GM21423 (cell line): ENCODE measurements around the gene TNS1.

ENCODE experiments used
- ATAC-seq: cut with Tn5 transposase; IDR thresholded peaks from one replicate; pipeline ENCODE4 v1.9.1; 2021; ENCODE audit warnings: mild to moderate bottlenecking, moderate library complexity; ENCODE audit not compliant: unreplicated experiment

The TNS1 gene

DNA sequence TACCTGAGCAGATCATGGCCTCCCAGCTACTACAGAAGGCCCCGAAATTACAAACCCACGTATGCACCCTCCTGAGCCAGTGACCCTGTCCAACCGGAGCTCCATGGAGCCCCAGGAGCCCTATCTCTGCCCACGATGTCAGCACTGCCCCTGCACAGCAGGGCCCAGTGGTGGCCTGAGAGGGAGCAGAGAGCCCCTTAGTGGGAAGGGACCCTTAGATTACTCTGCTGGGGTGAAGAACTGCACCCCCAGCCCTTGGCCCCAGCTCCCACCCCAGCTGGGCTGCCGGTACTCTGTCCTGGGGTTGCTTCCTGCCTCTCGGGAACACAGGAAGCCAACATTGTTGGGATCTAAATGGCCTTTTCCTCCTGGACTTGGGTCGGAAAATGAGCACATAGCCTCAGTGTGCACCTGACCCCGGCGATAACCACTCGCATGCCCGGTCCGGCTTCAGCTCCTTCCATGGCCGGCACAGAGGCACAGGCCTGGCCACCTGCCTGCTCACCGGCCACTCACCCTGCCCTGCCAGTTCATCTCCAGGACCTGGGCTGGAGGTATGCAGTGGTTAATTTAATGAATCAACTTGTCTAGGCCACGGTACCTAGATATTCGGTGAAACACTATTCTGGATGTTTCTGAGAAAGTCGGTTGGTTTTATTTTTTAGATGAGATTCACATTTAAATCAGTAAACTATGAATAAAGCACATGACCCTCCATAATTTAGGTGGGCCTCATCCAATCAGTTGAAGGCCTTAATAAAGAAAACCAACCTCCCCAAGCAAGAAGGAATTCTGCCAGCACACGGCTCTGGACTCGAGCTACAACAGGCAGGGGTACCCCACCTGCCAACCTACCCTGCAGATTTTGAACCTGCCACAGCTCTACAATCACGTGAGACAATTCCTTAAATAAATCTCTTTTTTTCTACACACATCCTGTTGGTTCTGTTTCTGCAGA, 19.2 kb downstream of the TNS1 start:
- ATAC-seq, result no peak

- no peak for ATAC-seq
These were observed 20.8 kb downstream of the TNS1 start for GRCh38 chr2:217981971-217982370.

DNA sequence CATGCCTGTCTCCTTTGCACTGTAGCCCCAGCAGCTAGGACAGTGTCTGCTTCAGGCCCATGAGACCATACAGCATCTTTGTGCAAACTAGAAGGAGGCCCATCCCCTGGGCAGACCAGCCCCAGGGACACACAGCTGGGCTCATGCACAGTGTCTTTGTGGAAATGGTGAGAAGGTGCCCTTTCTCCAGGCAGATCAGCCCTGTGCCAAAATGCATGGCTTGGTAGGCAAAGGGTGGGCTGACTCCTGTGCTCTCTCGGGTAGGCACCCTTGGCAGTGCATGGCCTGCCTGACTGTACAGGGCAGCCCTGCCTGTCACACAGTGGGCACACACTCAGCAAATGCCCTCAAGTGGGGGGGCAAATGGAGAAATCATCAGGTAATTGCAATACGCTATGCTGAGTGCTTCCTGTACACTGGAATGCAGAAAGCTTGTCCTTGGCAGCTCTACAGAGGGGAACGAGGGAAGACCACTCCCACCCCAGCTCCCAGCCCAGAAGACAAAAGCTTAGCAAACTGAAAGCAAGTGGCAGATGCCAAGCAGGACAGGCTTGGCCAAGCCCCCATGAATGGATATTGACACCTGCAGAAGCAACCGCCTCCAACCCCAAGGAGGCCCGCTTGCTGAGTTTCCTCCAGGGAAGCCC, 21.6 kb downstream of the TNS1 start:
- no peak for ATAC-seq

- ATAC-seq, result no peak
These were observed 22.2 kb downstream of the TNS1 start for GRCh38 chr2:217980591-217980990.

- ATAC-seq, result no peak
These were observed 22.8 kb downstream of the TNS1 start for GRCh38 chr2:217980036-217980435.

DNA sequence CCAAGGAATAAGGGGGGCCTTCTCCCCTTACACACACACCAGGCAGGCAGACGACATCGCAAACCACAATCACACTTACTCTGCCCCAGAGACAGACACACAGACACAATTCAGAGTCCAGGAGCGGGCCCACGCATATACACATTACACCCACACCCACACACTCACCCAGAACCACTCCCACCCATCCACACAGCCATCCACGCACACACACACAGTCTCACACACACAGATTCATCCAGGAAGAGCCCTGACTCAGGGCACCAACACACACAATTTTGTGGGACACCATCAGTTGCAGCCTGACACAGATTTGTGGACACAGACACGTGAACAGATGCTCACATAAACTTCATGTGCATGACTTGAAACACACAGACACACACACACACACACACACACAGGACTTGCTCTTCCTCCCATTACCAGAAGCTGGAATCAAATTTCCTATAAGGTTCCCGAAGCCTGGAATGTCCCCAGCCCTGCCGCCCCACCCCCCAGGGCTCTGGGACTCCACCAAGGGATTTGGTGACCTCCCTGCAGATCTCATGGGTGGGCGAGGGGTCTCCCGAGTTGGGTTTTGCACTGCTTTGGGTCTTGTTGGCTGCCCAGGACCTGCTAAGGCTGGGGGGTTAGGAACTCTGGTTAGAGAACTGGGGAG, 23.5 kb downstream of the TNS1 start:
- no peak for ATAC-seq

- ATAC-seq, result no peak
These were observed 24.2 kb downstream of the TNS1 start for GRCh38 chr2:217978536-217979150.

GRCh38 chr2:217977840-217978535, 24.8 kb downstream of the TNS1 start:
- no peak for ATAC-seq

DNA sequence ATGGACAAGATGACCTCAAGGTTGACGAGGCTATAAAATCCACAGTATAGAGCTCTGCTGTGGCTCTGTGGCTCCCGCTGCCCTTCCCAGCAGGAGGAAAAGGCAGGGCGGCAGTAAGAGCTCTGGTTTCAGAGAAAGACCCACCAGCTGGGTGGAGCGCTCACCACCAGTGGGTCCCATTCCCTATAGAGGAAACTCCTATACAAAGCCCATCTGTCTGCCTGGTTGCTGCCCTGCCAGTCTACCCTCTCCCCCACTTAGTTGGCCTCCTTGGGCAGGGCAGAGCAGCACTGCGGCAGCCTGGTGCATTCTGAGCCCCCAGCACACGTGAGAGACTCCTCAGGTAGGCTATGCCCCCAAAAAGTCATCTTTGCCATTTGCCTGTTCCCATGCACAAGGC, 26.5 kb downstream of the TNS1 start:
- ATAC-seq, result no peak

DNA sequence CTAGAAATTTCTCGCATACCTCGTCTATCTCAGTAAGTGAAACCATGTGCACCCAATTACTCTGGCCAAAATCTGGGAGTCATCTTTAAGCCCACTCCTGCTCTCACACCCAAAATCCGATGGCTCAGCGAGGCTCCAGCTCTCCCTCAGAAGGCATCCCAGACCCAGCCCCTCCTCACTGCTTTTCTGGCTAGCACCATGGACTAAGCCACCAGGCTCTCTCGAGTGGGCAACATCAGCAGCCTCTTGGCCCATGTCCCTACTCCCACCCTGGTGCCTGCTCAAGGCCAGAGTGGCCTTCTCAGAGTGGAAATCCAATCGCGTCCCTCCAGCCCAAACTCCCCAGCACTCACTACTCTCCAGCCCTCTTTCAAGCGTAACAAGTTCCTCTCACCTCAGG, 27.2 kb downstream of the TNS1 start:
- ATAC-seq, result no peak

DNA sequence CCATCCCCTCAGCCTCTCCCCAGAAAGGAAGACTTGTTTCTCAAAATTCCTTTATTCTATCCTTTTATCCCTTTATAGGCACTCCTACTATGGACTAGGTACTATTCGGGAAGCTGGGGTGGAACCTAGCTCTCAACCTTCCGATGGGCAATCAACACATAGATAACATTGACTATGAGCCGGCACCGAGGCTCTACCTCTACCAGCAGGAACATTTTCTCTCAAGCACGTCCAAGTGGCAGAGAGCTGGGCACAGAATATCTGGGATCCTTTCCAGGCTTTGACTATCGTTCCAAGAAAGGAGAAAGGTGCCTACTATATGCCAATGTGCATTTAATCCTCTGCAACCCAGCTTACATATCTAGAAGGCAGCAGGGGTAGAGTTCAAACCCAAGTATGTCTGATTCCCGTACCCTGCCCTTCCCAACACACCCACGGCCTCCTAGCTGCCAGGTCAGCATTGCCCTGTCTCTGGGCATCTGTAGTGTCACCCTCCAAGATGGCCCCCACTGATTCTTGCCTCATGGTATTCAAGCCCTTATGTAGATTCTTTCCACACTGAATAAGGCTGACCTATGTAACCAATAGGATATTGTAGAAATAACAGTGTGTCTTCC, 28.3 kb downstream of the TNS1 start:
- ATAC-seq, result no peak

DNA sequence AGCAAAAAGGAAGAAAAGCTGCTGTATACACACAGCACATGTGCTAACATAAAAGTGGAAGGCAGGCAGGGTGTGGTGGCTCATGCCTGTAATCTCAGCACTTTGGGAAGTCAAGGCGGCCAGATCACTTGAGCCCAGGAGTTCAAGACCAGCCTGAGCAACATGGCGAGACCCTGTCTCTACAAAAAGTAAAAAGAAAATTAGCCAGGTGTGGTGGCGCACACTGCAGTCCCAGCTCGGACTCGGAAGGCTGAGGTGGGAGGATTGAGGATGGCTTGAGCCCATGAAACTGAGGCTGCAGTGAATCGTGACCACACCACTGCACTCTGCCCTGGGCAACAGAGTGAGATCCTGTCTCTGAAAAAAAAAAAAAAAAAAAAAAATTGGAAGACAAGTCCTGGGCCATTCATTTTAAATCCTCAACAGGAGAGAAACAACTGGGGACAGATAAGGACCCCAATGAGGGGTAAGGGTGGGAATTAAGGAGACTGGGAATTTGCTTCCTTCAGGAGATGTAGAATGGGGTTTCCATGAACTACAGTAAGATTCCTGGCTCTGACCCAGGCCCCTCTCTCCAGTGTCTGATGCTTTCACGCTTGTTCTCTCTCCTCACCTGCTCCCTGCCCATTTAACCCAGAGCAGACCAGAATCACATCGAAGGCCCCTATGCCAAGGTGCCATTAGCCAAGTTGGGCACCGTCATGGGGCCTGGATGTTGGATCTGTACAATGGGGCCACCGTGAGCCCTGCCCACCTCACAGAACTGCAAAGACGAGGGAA, 29.6 kb downstream of the TNS1 start:
- no peak for ATAC-seq

DNA sequence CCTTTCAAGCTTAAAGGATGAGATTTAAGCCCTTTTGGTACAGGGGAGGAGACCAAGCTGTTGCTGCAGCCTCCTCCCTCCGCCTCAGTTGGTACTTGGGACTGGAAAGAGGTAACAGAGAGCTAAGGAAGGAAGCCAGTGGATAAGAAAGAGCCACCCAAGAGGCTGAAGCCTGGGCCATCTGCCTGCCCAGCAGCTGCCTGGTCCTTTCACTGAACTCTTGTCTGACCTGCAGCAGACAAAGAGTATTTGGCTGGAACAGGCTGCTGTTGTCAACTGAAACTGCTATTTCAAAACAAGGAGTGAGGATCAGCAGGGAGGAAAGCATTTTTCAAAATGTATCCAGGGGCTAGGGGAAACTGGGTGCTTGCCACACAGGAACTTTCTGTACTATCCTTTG, 30.3 kb downstream of the TNS1 start:
- no peak for ATAC-seq

DNA sequence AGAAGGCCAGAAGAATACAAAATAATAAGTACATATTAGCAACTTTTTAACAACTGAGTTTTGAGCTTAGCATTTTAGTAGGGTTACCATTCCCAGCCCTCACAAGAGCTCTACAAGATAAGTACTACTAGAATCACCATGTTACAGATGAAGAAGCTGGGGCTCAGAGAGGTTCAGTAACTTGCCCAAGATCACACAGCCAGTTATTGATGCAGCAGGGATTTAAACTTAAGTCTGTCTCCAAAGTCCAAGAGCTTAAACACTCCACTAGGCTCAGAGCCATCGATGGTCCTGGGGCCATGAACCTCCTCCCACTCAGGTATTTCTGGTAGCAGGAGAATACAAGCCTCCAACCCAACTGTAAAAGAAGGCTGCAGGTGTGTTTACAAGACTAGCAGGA, 30.8 kb downstream of the TNS1 start:
- ATAC-seq, result no peak

- no peak for ATAC-seq
These were observed 31.6 kb downstream of the TNS1 start for GRCh38 chr2:217971166-217971565.

DNA sequence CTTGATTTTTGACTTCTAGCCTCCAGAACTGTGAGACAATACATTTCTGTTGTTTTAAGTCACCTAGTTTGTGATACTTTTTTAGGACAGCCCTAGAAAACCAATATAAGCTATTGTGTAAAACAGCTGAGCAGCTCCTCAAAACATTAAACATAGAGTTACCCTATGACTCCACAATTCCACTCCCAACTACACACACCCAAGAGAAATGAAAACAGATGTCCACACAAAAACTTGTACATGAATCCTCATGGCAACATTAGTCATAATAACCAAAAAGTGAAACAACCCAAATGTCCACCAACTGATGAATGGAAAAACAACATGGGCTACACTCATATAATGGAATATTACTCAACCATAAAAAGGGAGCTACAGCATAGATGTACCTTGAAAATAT, 32.6 kb downstream of the TNS1 start:
- no peak for ATAC-seq

GRCh38 chr2:217969588-217969987, 33.2 kb downstream of the TNS1 start:
- no peak for ATAC-seq

- no peak for ATAC-seq
These were observed 34.8 kb downstream of the TNS1 start for GRCh38 chr2:217968023-217968422.

- ATAC-seq, result no peak
These were observed 36.2 kb downstream of the TNS1 start for GRCh38 chr2:217966423-217967070.
